HEK293 (cell line): ENCODE data around the gene SPNS2.

ENCODE experiments used
- CTCF ChIA-PET: fragments of 350-600 bp; formaldehyde crosslinking; extraction: SDS; loops from one replicate; lab custom pipeline; 2021; ENCODE audit warnings: antibody characterized with exemption; lab: Yijun Ruan, JAX
- POLR2A ChIA-PET: fragments of 300-600 bp; formaldehyde crosslinking; extraction: SDS; loops from one replicate; lab custom pipeline; 2020; ENCODE audit warnings: antibody characterized with exemption, inconsistent platforms; lab: Yijun Ruan, JAX
- H3K27ac ChIP-seq: fragments of 200-500 bp; sonication (Bioruptor generic); 2 replicates; pipeline ENCODE4 v1.5.1; 2014; ENCODE audit warnings: low read depth, low read length, control low read depth, inconsistent platforms; ENCODE audit errors: extremely low read depth
- H3K36me3 ChIP-seq, 2 experiments: fragments of 200-500 bp in 1 of 2; sonication (Bioruptor generic) in 1 of 2; 1 replicate in 1 of 2; 2 replicates in 1 of 2; pipeline ENCODE4 v1.5.1; 2014 to 2017; ENCODE audit warnings: inconsistent platforms in 2 of 2, low read length in 2 of 2; ENCODE audit not compliant: control insufficient read depth in 2 of 2, insufficient read depth in 1 of 2
- H3K4me1 ChIP-seq: fragments of 200-500 bp; sonication (Bioruptor generic); 2 replicates; pipeline ENCODE4 v1.5.1; 2014; ENCODE audit warnings: mild to moderate bottlenecking, low read length, inconsistent platforms; ENCODE audit not compliant: control insufficient read depth, insufficient read depth
- H3K4me3 ChIP-seq: 2 replicates; pipeline ENCODE4 v1.5.1; 2011; ENCODE audit warnings: low read depth, mild to moderate bottlenecking, control low read depth, low read length, moderate library complexity
- H3K9me3 ChIP-seq: fragments of 200-500 bp; sonication (Bioruptor generic); 2 replicates; pipeline ENCODE4 v1.5.1; 2014; ENCODE audit warnings: low read depth, low read length, inconsistent platforms; ENCODE audit not compliant: control insufficient read depth, insufficient read depth
- BCL11A ChIP-seq: fragments of 450-650 bp; formaldehyde crosslinking; IDR thresholded peaks from 2 replicates; pipeline ENCODE4 v1.5.1; 2016; ENCODE audit warnings: low read depth, missing biosample characterization, missing genetic modification characterization
- KLF17 ChIP-seq: fragments of 450-650 bp; formaldehyde crosslinking; IDR thresholded peaks from 2 replicates; pipeline ENCODE4 v1.5.1; 2016; ENCODE audit warnings: missing biosample characterization, missing genetic modification characterization
- TSHZ1 ChIP-seq: fragments of 450-650 bp; formaldehyde crosslinking; IDR thresholded peaks from 2 replicates; pipeline ENCODE4 v1.5.1; 2016; ENCODE audit warnings: missing biosample characterization, missing genetic modification characterization, borderline replicate concordance
- ZNF157 ChIP-seq: fragments of 450-650 bp; formaldehyde crosslinking; IDR thresholded peaks from 2 replicates; pipeline ENCODE4 v1.5.1; 2016; ENCODE audit warnings: missing biosample characterization, missing genetic modification characterization
- ZNF175 ChIP-seq: fragments of 450-650 bp; formaldehyde crosslinking; IDR thresholded peaks from 2 replicates; pipeline ENCODE4 v1.5.1; 2016; ENCODE audit warnings: missing biosample characterization, missing genetic modification characterization
- ZNF18 ChIP-seq: fragments of 450-650 bp; formaldehyde crosslinking; IDR thresholded peaks from 2 replicates; pipeline ENCODE4 v1.5.1; 2016; ENCODE audit warnings: missing biosample characterization, missing genetic modification characterization
- ZNF19 ChIP-seq: fragments of 450-650 bp; formaldehyde crosslinking; IDR thresholded peaks from 2 replicates; pipeline ENCODE4; 2016; ENCODE audit warnings: missing biosample characterization, missing genetic modification characterization, low read depth
- ZNF366 ChIP-seq: fragments of 450-650 bp; formaldehyde crosslinking; conservative IDR thresholded peaks from 2 replicates; pipeline ENCODE4 v1.5.1; 2016; ENCODE audit warnings: missing biosample characterization, missing genetic modification characterization
- ZNF398 ChIP-seq: fragments of 450-650 bp; formaldehyde crosslinking; IDR thresholded peaks from 2 replicates; pipeline ENCODE4 v1.5.1; 2017; ENCODE audit warnings: missing biosample characterization, missing genetic modification characterization
- ZNF426 ChIP-seq: fragments of 450-650 bp; formaldehyde crosslinking; IDR thresholded peaks from 2 replicates; pipeline ENCODE4 v1.5.1; 2017; ENCODE audit warnings: missing biosample characterization, missing genetic modification characterization, mild to moderate bottlenecking, inconsistent platforms, moderate library complexity
- ZNF510 ChIP-seq: fragments of 450-650 bp; formaldehyde crosslinking; IDR thresholded peaks from 2 replicates; pipeline ENCODE4 v1.5.1; 2018; ENCODE audit warnings: mild to moderate bottlenecking, missing genetic modification characterization, missing biosample characterization; ENCODE audit not compliant: insufficient replicate concordance
- ZNF513 ChIP-seq: fragments of 450-650 bp; IDR thresholded peaks from 2 replicates; pipeline ENCODE4 v1.5.1; 2018; ENCODE audit warnings: missing biosample characterization, missing genetic modification characterization
- ZNF558 ChIP-seq: fragments of 450-650 bp; formaldehyde crosslinking; IDR thresholded peaks from 2 replicates; pipeline ENCODE4 v1.5.1; 2016; ENCODE audit warnings: missing biosample characterization, missing genetic modification characterization
- ZNF660 ChIP-seq: fragments of 450-650 bp; IDR thresholded peaks from 2 replicates; pipeline ENCODE4 v1.5.1; 2018; ENCODE audit warnings: missing biosample characterization, mild to moderate bottlenecking, missing genetic modification characterization
- ZNF791 ChIP-seq: fragments of 450-650 bp; formaldehyde crosslinking; IDR thresholded peaks from 2 replicates; pipeline ENCODE4 v1.5.1; 2016; ENCODE audit warnings: missing biosample characterization, missing genetic modification characterization
- ZSCAN16 ChIP-seq: fragments of 450-650 bp; formaldehyde crosslinking; IDR thresholded peaks from 2 replicates; pipeline ENCODE4 v1.5.1; 2016; ENCODE audit warnings: missing biosample characterization, missing genetic modification characterization

SPNS2 gene

GRCh38 chr17:4548061-4548461 lies 49.4 kb downstream of the SPNS2 start:
- TF ChIP-seq ZNF366, result no peak
- TF ChIP-seq ZNF558, result no peak
- no peak for TF ChIP-seq ZNF426 (tag by site-specific recombination)
- no peak for TF ChIP-seq KLF17 (tag by site-specific recombination)
- no peak for TF ChIP-seq ZNF175
- no peak for TF ChIP-seq ZNF19 (tag by site-specific recombination)
- TF ChIP-seq ZNF660 (tag by site-specific recombination), result no peak
- TF ChIP-seq ZNF791 (tag by site-specific recombination), result no peak
- TF ChIP-seq ZNF157, result no peak
- TF ChIP-seq TSHZ1 (tag by site-specific recombination), result no peak
- TF ChIP-seq ZNF510 (tag by site-specific recombination), result no peak
- no peak for TF ChIP-seq ZSCAN16 (tag by site-specific recombination)
- TF ChIP-seq ZNF18 (tag by site-specific recombination), result no peak
- TF ChIP-seq ZNF398, result no peak
- no peak for TF ChIP-seq ZNF513 (tag by site-specific recombination)
- TF ChIP-seq BCL11A (tag by site-specific recombination), result no peak
- TF ChIP-seq, all 188 proteins: peak for 0
- H3K36me3 ChIP-seq, result peaks cover 39 to 95% of the 10 kb centered on the region in 2 experiments

More at GRCh38 chr17:4548061-4548461, 49.4 kb downstream of the SPNS2 start:
- Histone ChIP-seq H3K9me3 (no peaks in the 10 kb centered on the region), H3K4me3 (no peak overlapping the region), H3K27ac (no peak overlapping the region), H3K4me1 (no peaks in the 10 kb centered on the region)
- CTCF ChIA-PET, result interaction anchor here (1.3 kb wide), 1 partner anchor 18 kb away, joined by 3 read pairs; no protein-coding TSS in a partner anchor
- POLR2A ChIA-PET, result interaction anchor here (1.2 kb wide), 1 partner anchor 10 kb away, joined by 3 read pairs; no protein-coding TSS in a partner anchor
